Right renal pelvis (tissue), 4 donors: Measurements from ENCODE around the gene ATP10A. TPM values are rescaled to one million over a fixed set of nuclear protein-coding genes. Genes with fewer than 3 reads are reported as not detected.

Experiments
- DNase-seq, 4 donors: peaks; one replicate each; pipeline ENCODE4 v3.0.0-alpha.2; 2013; ENCODE audit warnings: low read depth in 4 of 4, low spot score in 3 of 4, missing footprints in 1 of 4
- polyA plus RNA-seq, 4 donors: library from polyadenylated mRNA; unstranded; fragments of 120-200 nt; gene quantifications; one replicate each; pipeline ENCODE4 v1.2.1, GENCODE V29; 2013; ENCODE audit not compliant: insufficient read length in 4 of 4

The ATP10A gene
- polyA plus RNA-seq, 4 donors, result 2.6 to 4.9 (median 3.2) TPM

- no peak for DNase-seq
Observed at GRCh38 chr15:25727867-25728600, 135.1 kb downstream of the ATP10A start.

GRCh38 chr15:25727116-25727515 lies 136.0 kb downstream of the ATP10A start:
- no peak for DNase-seq

- no peak for DNase-seq
Observed at GRCh38 chr15:25725758-25726157, 137.4 kb downstream of the ATP10A start.

GRCh38 chr15:25724899-25725298 lies 138.2 kb downstream of the ATP10A start:
- DNase-seq, result no peak

GRCh38 chr15:25721605-25721955 lies 141.5 kb downstream of the ATP10A start:
- DNase-seq, result no peak

- no peak for DNase-seq
Observed at GRCh38 chr15:25719101-25719985, 143.8 kb downstream of the ATP10A start.

- no peak for DNase-seq
Observed at GRCh38 chr15:25718597-25718996, 144.5 kb downstream of the ATP10A start.

- no peak for DNase-seq
Observed at GRCh38 chr15:25718169-25718536, 145.0 kb downstream of the ATP10A start.

- no peak for DNase-seq
Observed at GRCh38 chr15:25717457-25718168, 145.5 kb downstream of the ATP10A start.

GRCh38 chr15:25717127-25717456 lies 146.0 kb downstream of the ATP10A start:
- no peak for DNase-seq

- DNase-seq, result no peak
Observed at GRCh38 chr15:25716414-25717126, 146.6 kb downstream of the ATP10A start.

GRCh38 chr15:25715536-25716413 lies 147.4 kb downstream of the ATP10A start:
- no peak for DNase-seq

GRCh38 chr15:25714538-25714840 lies 148.6 kb downstream of the ATP10A start:
- DNase-seq, result no peak

- no peak for DNase-seq
Observed at GRCh38 chr15:25713736-25714537, 149.2 kb downstream of the ATP10A start.

GRCh38 chr15:25712961-25713355 lies 150.2 kb downstream of the ATP10A start:
- no peak for DNase-seq

- no peak for DNase-seq
Observed at GRCh38 chr15:25712192-25712960, 150.8 kb downstream of the ATP10A start.

GRCh38 chr15:25711691-25712090 lies 151.4 kb downstream of the ATP10A start:
- DNase-seq, result no peak

- DNase-seq, result no peak
Observed at GRCh38 chr15:25711164-25711563, 152.0 kb downstream of the ATP10A start.
